Hepatocyte (in vitro differentiated cells): Measurements from ENCODE around the gene ARHGEF37. TPM values are rescaled to one million over a fixed set of nuclear protein-coding genes. Genes with fewer than 3 reads are reported as not detected.
A peak's percentile ranks its signal among the peaks of the same experiment; 100 is the strongest.

Experiments
- DNase-seq: peaks from one replicate; pipeline ENCODE4 v3.0.0-alpha.2; 2016; ENCODE audit warnings: low spot score
- H2AFZ ChIP-seq: fragments of 200-600 bp; sonication (generic); 2 replicates; pipeline ENCODE4 v1.6.0; 2016; ENCODE audit warnings: antibody characterized with exemption, mild to moderate bottlenecking
- H3K27ac ChIP-seq: fragments of 200-600 bp; sonication (generic); 2 replicates; pipeline ENCODE4 v1.5.1; 2016; ENCODE audit warnings: mild to moderate bottlenecking
- H3K27me3 ChIP-seq: fragments of 200-600 bp; sonication (generic); 2 replicates; pipeline ENCODE4 v1.6.1; 2016
- H3K36me3 ChIP-seq: fragments of 200-600 bp; sonication (generic); replicated peaks from 2 replicates; pipeline ENCODE4 v1.5.1; 2016; ENCODE audit warnings: low read depth; ENCODE audit not compliant: insufficient read depth
- H3K4me1 ChIP-seq: fragments of 200-600 bp; sonication (generic); 2 replicates; pipeline ENCODE4 v1.5.1; 2016; ENCODE audit warnings: mild to moderate bottlenecking, moderate library complexity; ENCODE audit not compliant: insufficient read depth
- H3K4me2 ChIP-seq: fragments of 200-600 bp; sonication (generic); 2 replicates; pipeline ENCODE4 v1.6.0; 2016
- H3K4me3 ChIP-seq: fragments of 200-600 bp; sonication (generic); 2 replicates; pipeline ENCODE4 v1.5.1; 2016; ENCODE audit warnings: mild to moderate bottlenecking
- H3K79me2 ChIP-seq: fragments of 200-600 bp; sonication (generic); 2 replicates; pipeline ENCODE4 v1.6.0; 2017; ENCODE audit warnings: mild to moderate bottlenecking
- H3K9me2 ChIP-seq: fragments of 200-600 bp; sonication (generic); replicated peaks from 2 replicates; pipeline ENCODE4 v1.6.0; 2017; ENCODE audit warnings: mild to moderate bottlenecking; ENCODE audit not compliant: insufficient read depth
- H3K9me3 ChIP-seq: fragments of 200-600 bp; sonication (generic); 2 replicates; pipeline ENCODE4 v1.5.1; 2016; ENCODE audit warnings: low read depth, mild to moderate bottlenecking
- H4K20me1 ChIP-seq: fragments of 200-600 bp; sonication (generic); 2 replicates; pipeline ENCODE4 v1.6.0; 2016; ENCODE audit warnings: mild to moderate bottlenecking; ENCODE audit not compliant: insufficient read depth, poor library complexity, severe bottlenecking
- EZH2 ChIP-seq: fragments of 200-600 bp; sonication (generic); IDR thresholded peaks from 2 replicates; pipeline ENCODE4 v1.6.1; 2016; ENCODE audit warnings: antibody characterized with exemption, mild to moderate bottlenecking, borderline replicate concordance
- EZH2phosphoT487 ChIP-seq: fragments of 200-600 bp; sonication (generic); IDR thresholded peaks from one replicate; pipeline ENCODE4 v1.6.1; 2018; ENCODE audit warnings: antibody characterized with exemption, mild to moderate bottlenecking, low read depth, moderate library complexity; ENCODE audit not compliant: unreplicated experiment, severe bottlenecking
- WGBS: methylation state at CpG from one replicate; pipeline ENCODE4 v1.1.6; 2016; ENCODE audit warnings: low lambda C conversion rate; ENCODE audit errors: missing lambda C conversion rate; 5-methylcytosine and 5-hydroxymethylcytosine counted together
- polyA plus RNA-seq: library from polyadenylated mRNA; unstranded; fragments of >200 nt; fragmentation: Nextera tagmentation; extraction: Ambion mirVana; gene quantifications from 2 replicates; pipeline ENCODE4 v1.2.1, GENCODE V29; 2016
- total RNA-seq: library from RNA; depleted of rRNA; stranded (reverse); fragments of >200 nt; gene quantifications from 2 replicates; pipeline ENCODE4 v1.2.3, GENCODE V29; 2014
- TF ChIP-seq, protein P1 (sequence below): fragments of 200-600 bp; sonication (generic); IDR thresholded peaks from 2 replicates; pipeline ENCODE4 v1.5.1; 2016; ENCODE audit warnings: antibody characterized with exemption, mild to moderate bottlenecking; ENCODE audit not compliant: poor library complexity

Gene ARHGEF37
- total and polyA plus RNA-seq, 2 experiments from 2014 or later = 2.3 to 2.9 TPM

DNA sequence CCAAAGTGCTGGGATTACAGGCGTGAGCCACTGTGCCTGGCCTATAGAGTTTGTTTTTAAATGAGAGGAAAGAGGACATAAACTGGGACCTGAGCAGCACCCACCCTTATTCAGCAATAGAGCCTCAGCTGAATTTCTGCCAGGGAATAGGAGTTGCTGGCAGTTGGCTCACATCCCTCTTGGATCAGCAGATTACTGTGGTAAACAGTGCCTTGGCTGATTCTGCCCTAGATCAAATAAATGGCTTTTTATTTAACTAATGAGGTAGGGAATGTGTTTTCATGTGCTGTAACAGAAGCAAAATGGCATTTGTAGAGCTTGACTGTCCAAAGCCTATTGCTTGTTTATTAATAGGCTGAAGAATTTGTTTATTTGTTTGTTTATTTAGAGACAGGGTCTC is 2.1 kb downstream of the ARHGEF37 start:
- no peaks in the 10 kb centered on the region for H3K9me3 ChIP-seq
- H3K4me1 ChIP-seq = peaks cover 15% of the 10 kb centered on the region
- H3K79me2 ChIP-seq = no peaks in the 10 kb centered on the region
- no peaks in the 10 kb centered on the region for H3K27me3 ChIP-seq
- no peak overlapping the region for H3K4me3 ChIP-seq
- TF ChIP-seq EZH2 (no peak), EZH2phosphoT487 (no peak)
- TF ChIP-seq, protein P1, sequence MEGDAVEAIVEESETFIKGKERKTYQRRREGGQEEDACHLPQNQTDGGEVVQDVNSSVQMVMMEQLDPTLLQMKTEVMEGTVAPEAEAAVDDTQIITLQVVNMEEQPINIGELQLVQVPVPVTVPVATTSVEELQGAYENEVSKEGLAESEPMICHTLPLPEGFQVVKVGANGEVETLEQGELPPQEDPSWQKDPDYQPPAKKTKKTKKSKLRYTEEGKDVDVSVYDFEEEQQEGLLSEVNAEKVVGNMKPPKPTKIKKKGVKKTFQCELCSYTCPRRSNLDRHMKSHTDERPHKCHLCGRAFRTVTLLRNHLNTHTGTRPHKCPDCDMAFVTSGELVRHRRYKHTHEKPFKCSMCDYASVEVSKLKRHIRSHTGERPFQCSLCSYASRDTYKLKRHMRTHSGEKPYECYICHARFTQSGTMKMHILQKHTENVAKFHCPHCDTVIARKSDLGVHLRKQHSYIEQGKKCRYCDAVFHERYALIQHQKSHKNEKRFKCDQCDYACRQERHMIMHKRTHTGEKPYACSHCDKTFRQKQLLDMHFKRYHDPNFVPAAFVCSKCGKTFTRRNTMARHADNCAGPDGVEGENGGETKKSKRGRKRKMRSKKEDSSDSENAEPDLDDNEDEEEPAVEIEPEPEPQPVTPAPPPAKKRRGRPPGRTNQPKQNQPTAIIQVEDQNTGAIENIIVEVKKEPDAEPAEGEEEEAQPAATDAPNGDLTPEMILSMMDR = no peak
- no peaks in the 10 kb centered on the region for H3K9me2 ChIP-seq
- H3K27ac ChIP-seq = peak overlapping the region; percentile 22
- H3K4me2 ChIP-seq = no peak overlapping the region
- no peaks in the 10 kb centered on the region for H3K36me3 ChIP-seq
- no peaks in the 10 kb centered on the region for H4K20me1 ChIP-seq
- 79% methylated on average over 1 of the region's 1 CpG for WGBS
- peak; percentile 32 for DNase-seq
- H2AFZ ChIP-seq = no peak overlapping the region

DNA sequence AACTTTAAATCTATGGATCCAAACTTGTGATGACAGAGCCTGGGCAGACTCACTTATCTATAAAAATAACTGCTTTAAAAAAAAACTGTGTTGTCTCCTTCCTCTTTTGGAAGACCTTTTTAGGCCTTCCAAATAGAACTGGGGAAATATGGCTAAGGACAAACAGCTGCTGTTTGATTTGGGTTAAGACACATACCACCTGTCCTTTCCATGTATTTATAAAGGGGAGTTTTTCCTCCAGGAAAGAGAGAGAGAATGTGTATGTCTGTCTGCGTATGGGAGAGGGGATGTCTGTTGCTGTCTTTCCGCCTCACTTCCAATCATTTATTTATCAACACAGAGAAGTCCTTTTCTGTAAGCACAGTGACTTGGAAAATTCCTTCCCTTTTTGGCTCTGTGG is 2.8 kb downstream of the ARHGEF37 start:
- Histone ChIP-seq H2AFZ (no peak overlapping the region), H3K4me1 (peaks cover 15% of the 10 kb centered on the region), H3K79me2 (no peaks in the 10 kb centered on the region), H3K9me3 (no peaks in the 10 kb centered on the region), H3K27me3 (no peaks in the 10 kb centered on the region), H3K4me2 (no peak overlapping the region), H3K9me2 (no peaks in the 10 kb centered on the region), H3K4me3 (no peak overlapping the region), H4K20me1 (no peaks in the 10 kb centered on the region), H3K36me3 (no peaks in the 10 kb centered on the region), H3K27ac (no peak overlapping the region)
- DNase-seq = no peak
- TF ChIP-seq EZH2 = no peak
- 84% methylated on average over 2 of the region's 2 CpGs for WGBS

DNA sequence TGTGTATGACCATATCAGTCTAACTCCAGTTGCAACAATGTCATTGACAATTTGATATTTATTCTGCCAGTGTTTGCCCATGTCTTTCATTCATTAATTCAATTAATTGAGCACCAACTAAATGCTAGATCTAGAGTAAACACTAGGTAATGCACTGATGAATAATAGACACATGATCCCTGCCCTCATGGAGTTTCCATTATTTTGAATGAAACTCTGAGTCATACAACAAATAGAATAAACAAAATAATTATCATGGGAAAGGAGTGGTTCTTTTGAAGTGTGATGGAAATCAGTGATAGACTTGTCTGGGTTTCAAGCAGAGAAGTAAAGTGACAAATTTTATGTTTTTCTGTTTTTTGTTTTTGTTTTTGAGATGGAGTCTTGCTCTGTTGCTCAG is 4.6 kb downstream of the ARHGEF37 start:
- Histone ChIP-seq H3K4me2 (no peak overlapping the region), H3K9me3 (no peaks in the 10 kb centered on the region), H3K4me1 (peaks cover 11% of the 10 kb centered on the region), H3K27ac (no peak overlapping the region), H3K79me2 (no peaks in the 10 kb centered on the region), H3K4me3 (no peak overlapping the region), H4K20me1 (no peaks in the 10 kb centered on the region), H3K36me3 (no peaks in the 10 kb centered on the region), H3K27me3 (no peaks in the 10 kb centered on the region), H2AFZ (no peak overlapping the region), H3K9me2 (no peaks in the 10 kb centered on the region)
- DNase-seq = no peak
- TF ChIP-seq EZH2phosphoT487 = no peak
- no peak for TF ChIP-seq EZH2
- TF ChIP-seq, protein P1 = no peak

- DNase-seq = peak; percentile 18
- H3K36me3 ChIP-seq = no peaks in the 10 kb centered on the region
- no peaks in the 10 kb centered on the region for H3K79me2 ChIP-seq
- no peak overlapping the region for H3K4me2 ChIP-seq
- peaks cover 10% of the 10 kb centered on the region for H3K4me1 ChIP-seq
- peak overlapping the region; percentile 20 for H3K27ac ChIP-seq
- no peak overlapping the region for H3K4me3 ChIP-seq
- no peak for TF ChIP-seq EZH2phosphoT487
- TF ChIP-seq EZH2 = no peak
- TF ChIP-seq, protein P1 = no peak
- no peaks in the 10 kb centered on the region for H3K9me3 ChIP-seq
- no peaks in the 10 kb centered on the region for H4K20me1 ChIP-seq
- H3K9me2 ChIP-seq = no peaks in the 10 kb centered on the region
- H3K27me3 ChIP-seq = no peaks in the 10 kb centered on the region
- no peak overlapping the region for H2AFZ ChIP-seq
- 85% methylated on average over 1 of the region's 1 CpG for WGBS
Observed at GRCh38 chr5:149586708-149587318, 5.5 kb downstream of the ARHGEF37 start.
